NCI-H1930 (cell line): ENCODE data around the gene PPM1H.
"Not testable (repeated sequence)": the region's sequence is repeated elsewhere in the genome, so short reads cannot be mapped to it uniquely, and the experiment has no call there.

Source experiments
- DNase-seq, 2 experiments: peaks; one replicate each; lab custom pipeline; 2025; lab: John Stamatoyannopoulos, UW

PPM1H gene

DNA sequence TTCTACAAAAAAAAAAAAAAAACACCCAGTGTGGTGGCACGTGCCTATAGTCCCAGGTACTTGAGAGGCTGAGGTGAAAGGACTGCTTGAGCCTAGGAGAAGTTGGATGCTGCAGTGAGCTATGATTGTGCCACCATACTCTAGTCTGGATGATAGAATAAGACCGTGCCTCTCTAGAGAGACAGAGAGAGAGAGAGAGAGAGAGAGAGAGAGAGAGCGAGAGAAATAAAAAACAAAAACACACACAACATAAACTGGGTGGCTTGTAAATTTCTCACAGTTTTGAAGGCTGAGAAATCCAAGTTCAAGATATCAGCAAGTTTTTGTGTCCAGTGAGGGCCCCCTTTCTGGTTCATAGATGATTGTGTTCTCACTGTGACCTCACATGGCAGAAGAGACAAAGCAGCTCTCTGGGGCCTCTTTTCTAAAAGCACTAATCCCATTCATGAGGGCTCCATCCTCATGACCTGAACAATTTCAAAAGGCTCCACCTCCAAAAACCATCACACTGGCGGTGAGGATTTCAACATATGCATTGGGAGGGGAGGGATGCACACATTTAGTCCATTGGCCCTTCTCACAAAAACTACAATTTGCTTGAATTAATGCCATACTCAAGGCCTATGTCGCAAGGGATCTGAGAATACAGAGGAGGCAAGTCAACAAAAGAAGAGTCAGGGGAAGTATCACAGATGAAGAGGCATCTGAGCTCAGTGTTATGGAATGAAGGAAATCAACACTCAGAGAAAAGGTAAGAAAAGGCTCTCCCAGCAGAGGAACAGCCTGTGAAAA lies 94.9 kb downstream of the PPM1H start:
- DNase-seq = no peak

DNA sequence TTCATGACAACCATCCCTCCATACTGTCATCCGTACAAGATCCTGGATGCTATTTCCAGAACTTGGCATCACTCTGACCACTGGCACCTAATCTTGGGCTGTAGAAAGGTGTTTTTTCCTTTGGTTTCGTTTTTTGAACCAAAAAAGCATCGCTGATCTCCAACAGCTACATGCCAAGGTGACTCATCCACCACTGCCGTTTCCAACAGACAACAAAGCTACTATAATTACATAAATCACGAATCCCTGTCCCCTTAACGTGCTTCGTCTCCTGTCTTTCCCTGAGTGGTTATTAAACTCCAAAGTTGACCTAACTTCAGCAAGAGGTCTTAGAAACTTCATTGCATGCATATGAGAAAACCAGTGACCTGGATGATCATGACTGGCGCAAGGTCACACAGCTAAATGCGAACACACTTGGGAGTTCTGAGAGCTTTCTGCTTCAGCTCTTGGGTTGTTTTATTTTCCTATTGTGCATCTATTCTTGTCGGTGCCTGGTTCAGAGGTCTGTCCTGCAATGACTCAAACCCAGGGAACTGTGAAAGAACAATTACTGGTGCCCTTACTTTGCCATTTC lies 99.9 kb downstream of the PPM1H start:
- DNase-seq = no peak

DNA sequence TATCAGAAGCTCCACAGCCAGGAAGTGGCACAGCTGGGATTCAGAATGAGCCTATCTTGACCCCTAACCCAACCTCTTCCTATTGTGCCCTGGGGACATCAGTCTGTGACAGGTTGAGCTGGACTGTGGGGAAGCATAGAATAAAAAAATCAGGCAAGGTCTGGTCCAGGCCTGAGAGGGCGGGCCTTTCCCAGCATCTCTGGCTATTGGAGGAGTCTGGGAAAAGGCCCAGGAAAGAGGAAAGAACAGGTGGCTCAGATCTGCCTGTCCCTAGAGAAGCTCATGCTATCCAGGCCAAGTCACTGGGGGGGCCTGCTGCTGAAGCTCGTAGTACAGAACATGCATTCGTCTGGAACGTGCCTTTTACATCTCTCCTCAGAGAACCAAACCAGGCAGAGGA lies 100.5 kb downstream of the PPM1H start:
- no peak for DNase-seq

DNA sequence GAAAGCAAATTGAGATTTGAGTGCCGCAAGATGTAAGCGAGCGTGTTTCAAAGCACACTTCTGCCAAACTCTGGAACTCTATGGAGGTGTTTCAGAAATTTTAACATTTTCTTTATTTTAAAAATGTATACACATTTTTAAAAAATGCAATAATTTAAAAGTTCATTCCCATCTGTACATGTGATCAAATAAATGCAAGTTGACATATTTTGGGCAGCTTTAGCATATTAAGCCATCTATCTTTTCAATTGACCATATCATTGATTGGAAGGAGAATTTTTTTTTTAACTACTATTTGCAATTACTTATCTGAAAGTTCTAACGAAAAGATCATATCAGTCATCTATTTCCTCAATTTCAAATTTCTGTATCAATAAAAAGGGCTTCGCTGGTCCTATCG lies 101.3 kb downstream of the PPM1H start:
- DNase-seq = no peak

DNA sequence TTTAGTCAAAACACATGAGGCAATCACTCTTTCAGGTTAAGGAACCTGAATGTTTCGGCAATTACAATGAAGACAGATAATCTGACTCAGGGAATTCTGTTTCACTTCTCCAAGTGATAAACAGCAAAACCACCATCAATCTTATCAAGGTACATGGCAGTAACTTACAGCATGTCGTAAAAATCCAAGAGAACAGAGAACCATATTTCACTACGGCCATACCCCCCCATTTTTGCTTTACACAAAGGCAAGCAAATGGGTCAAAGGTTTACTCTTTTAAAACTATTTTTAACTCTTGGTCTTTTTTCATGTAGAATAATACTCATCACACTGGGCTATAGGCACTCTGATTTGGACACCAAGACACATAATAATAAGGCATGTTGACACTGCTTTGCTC lies 102.4 kb downstream of the PPM1H start:
- DNase-seq = no peak

DNA sequence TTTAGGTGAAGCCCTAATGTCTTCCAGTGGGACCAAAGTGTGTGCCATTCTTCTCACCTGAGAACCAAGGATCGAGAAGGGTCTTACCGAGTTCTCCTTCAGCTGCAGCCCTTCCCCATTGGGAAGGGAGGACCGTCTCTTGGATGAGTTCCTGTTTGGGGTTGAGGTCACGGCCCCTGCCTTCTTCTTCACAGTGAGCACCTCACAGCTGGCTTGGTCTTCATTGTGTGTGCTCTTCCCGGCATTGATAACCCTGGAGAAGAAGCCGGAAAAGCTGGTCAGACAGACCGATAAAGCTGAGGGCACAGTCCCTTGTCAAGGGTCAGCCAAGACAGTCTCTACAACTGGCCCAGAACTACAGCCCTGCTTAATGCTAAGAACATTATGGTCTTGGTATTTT lies 102.9 kb downstream of the PPM1H start:
- no peak for DNase-seq

DNA sequence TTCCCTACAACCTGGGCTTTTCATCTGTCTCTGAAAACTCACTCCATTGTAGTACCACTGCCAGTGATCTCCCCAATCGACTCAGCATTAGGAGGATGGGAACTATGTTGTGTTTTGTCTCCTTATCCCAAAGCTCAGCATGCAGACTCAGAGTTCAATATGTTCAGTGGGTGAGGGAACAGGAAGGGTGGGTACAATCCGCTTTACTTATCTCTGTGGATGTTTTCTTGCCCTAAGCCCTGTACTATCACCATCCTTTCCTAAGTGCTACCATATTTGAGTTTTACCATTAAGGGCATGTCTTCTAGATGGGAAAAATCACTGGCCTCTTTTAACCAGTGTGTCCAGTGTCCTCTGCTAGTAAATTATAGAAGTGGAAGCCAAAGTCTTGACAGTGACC lies 107.1 kb downstream of the PPM1H start:
- DNase-seq = no peak

DNA sequence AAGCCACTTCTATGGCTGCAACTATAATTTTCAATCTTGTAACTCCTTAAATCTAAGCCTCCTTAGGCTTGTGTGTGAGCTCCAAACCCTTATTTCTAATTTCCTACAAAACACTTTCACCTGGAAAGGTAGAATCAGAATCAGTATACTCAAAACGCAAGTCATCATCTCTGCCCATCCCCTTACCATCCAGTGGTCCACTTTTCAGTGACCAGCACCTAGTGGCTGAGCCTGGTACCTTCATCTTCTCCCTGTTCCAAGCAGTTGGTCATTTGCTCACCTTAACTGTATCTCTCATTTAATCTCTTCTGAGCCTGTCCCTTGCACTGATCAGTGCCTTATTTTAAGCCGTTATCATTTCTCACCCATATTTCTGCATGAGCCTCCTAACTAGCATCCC lies 107.9 kb downstream of the PPM1H start:
- DNase-seq = no peak

DNA sequence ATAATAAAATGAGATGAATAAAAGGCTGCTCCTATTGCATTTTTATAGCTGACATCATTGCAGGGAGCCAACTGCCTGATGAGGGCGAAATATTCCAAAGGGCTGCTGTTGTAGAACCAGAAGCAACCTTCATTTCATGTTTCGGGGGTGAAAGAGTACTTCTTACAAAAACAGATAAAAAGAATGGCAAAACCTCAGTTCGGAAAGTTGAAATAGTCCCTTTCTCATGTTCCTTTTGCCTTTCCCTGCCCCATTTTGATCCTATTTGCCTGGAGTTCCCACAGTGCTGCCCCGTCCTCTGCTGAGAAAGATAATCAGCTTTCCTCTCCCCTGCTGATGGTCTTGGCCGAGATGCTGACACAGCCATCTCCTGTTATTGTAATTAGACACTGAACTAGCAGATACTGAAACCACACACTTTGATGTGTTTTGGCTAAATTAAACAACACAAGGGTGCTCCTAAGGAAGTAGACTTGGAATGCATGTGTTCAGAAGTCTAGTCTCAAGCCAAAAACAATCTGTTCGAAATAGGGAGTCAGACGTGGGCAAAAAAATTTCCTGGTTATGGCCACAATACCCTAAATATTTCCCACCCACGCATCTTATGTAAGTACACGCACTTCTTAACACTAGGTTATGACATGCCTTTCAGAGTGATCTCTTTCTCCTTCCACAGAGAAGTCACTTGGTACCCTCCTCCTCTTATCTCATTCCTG lies 117.2 kb downstream of the PPM1H start:
- no peak for DNase-seq

DNA sequence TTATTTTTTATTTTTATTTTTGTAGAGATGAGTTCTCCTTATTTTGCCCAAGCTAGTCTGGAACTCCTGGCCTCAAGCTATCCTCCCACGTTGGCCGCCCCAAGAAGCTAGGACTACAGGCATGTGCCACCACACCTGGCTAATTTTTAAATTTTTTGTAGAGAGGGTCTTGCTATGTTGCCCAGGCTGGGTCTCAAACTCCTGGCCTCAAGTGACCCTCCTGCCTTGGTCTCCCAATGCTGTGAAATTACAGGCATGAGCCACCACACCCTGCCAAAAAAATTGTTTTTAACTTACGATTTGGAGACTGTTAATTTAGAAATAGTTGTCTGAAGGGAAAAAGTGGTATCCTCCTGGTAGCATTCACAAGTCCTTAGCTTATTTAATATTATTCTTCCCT lies 120.7 kb downstream of the PPM1H start:
- no peak for DNase-seq

DNA sequence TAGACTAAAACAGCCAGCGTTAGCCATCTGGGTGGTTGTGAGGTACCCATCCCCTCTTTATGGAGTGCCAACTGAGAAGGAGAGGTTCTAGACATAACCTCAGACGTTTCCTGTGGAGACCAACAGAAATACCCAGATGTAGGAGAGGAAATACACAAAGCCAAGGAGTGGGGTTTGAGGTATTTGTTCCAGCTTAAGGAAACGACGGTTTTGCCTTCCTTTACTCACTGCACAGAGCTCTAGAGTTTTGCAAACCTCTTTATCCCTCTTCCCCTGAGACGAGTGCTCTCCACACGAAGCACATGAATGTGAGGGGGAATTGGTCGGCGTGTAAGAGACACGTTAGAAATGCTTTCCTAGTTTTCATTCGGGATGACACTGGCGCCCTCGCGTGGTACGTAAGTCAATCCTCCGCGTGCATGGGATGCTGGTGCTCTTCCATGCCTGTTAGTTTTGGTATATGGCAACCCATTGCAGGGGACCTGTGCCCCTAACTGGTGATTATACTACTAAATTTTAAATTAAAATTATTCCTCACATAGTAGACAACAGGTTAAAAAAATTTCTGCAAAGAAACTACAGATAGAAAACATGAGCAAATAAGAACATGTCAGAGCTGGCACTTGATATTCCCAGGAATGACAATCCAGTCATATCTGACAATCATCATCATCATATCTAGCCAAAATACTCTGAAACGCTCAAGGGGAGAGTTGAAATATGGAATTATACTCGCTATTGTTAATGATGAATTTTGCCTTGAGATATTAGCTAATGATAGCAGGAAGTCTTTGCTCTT lies 121.7 kb downstream of the PPM1H start:
- DNase-seq = no peak

DNA sequence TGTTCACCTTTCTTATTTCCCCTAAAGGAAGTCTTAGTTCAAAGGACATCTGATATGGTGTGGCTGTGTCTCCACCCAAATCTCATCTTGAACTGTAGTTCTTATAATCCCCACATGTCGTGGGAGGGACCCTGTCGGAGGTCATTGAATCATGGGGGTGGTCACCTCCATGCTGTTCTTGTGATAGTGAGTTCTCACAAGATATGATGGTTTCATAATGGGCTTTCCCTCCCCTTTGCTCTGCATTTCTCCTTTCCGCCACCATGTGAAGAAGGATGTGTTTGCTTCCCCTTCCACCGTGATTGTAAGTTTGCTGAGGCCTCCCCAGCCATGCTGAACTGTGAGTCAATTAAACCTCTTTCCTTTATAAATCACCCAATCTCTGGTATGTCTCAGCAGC lies 123.5 kb downstream of the PPM1H start:
- not testable (repeated sequence) for DNase-seq

DNA sequence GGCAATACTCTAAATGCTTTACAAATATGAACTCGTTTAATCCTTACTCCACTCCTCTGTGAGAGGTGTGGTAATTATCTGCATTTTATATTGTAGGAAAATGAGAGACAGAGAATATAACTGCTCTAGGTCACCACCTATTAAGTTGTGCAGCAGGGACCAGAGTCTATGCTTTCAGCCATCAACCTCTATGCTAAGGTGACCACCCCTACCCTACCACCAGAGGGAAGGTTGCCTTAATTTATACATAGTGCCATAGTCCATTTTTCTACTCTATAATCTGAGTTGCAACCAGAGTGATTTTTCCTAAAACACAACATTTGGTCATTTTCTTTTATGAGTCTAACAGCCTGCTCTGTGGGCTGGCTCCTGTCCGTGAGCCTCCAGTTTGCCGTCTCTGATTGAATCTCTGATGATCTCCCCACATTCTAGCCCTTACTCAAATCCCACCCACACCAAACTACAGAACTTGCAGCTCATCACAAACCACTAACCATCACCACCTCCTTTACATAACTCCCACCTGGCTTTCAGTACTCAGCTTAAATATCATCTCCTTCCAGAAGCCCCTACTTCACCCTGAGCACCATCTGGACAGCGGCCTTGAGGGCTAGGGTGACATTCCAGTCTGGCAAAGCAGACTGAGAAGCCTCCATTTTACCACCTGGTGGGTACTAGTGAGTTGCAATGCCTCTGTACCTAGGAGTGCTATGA lies 126.6 kb downstream of the PPM1H start:
- DNase-seq = no peak

DNA sequence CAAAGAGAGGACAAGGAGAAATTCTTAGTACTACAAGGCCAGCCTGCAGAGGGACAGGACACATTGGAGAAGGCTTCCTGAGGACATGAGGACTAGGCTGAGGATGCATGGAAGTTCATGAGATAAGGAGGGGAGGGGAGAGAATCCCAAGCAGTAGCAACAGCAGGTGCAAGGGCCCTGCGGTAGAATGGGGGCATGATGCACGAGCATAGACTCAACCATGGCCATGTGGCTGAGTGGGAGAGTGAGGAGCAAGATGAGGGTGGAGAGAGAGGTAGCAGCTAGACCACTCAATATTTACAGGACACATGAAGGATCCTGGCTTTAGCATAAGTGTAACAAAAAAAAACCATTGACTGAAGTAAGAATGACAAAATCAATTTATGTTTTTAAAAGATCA lies 128.1 kb downstream of the PPM1H start:
- DNase-seq = no peak

DNA sequence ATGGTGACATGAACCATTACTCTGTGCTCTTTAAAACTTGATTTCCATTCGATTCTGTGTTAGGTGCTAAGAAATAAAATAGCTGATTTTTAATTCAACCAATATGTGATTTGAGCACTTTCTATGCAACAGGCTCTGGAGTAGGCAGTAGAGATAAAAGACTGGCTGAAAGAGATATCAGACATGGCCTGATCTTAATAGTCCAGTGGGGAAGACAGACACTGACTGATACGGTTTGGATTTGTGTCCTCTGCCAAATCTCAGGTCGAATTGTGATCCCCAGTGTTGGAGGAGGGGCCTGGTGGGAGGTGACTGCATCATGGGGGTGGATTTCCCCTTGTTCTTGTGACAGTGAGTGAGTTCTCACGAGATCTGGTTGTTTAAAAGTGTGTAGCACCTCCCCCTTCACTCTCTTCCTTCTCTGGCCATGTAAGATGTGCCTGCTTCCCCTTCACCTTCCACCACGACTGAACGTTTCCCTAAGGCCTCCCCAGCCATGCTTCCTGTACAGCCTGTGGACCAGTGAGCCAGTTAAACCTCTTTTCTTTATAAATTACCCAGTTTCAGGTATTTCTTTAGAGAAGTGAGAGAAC lies 128.6 kb downstream of the PPM1H start:
- DNase-seq = no peak

DNA sequence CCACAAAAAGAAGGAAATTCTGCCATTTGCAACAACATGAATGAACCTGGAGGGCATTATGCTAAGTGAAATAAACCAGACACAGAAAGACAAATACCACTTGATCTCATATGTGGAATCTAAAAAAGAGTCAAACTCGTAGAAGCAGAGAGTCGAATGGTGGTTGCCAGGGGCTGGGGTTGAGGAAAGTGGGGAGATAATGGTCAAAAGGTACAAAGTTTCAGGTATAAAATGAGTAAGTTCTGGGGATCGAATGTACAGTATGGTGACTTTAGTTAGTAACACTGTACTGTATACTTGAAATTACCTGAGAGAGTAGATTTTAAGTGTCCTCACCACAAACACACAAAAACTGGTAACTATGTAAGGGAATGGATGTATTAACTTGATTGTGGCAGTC lies 129.4 kb downstream of the PPM1H start:
- DNase-seq = no peak

DNA sequence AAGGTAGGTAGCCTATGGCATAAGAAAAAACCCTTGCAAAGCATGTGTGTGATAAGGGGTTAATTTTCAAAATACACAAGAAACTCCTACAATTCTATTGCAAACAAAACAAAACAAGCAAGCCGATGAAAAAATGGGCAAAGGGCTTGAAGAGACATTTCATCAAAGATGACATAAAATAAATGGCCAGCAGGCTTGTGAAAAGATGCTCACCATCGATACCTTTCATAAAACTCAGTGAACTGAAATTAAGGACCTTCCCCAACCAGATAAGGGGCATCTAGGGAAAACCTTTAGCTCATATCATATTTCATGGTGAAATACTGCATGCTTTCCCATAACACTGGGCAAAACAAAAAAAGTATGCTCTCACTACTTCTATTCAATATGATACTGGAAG lies 131.2 kb downstream of the PPM1H start:
- DNase-seq = no peak

DNA sequence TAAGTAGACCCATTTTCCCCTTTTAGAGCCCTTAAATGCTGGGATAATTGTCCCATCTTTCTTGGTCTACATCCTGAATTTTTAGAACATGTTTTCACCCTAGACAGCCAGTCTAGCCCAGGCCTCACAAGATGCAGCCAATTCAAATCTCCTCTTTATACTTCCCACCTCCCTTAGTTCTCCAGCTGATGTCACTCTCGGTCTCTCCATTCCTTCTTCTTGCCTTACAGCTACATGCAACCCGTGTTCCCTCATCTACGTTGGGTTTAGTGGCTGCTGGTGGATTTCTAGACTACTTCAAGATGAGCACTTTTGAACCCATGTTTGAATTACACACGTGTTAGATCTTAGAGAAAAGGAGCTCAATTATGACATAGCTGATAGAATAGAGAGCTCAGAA lies 132.0 kb downstream of the PPM1H start:
- DNase-seq = no peak

DNA sequence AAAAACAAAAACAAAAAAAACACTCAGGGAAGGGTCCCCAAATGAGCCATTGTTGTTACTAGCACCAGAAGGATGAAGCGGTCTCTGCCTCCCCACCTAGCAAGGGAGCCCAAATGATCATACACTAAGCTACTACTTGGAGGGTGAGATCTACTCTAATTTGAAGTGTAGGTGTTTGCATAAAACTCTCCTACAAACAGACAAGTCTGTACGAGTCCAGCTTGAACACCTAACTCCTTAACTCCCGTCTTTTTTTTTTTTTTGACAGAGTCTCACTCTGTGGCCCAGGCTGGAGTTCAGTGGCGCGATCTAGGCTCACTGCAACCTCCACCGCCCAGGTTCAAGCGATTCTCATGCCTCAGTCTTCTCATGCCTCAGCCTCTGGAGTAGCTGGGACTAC lies 132.6 kb downstream of the PPM1H start:
- DNase-seq = no peak

DNA sequence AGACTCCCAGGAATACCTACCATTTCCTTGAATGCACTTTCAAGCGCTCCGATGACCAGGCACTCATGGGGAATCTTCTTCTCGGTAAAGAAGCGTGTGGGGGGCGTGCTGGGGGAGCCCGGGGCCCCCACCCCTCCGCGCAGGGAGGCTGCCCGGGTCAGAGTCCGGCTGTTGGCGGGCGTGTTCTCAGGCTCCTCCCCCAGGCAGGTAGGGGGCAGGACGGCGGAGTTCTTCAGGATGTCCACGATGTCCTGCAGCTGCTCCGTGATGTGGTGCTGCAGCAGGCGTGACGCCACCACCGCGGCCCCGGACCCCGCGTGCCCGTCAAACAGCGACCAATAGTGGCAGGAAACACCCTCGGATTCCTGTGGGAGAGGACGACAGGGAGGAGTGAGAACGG lies 133.2 kb downstream of the PPM1H start:
- no peak for DNase-seq

DNA sequence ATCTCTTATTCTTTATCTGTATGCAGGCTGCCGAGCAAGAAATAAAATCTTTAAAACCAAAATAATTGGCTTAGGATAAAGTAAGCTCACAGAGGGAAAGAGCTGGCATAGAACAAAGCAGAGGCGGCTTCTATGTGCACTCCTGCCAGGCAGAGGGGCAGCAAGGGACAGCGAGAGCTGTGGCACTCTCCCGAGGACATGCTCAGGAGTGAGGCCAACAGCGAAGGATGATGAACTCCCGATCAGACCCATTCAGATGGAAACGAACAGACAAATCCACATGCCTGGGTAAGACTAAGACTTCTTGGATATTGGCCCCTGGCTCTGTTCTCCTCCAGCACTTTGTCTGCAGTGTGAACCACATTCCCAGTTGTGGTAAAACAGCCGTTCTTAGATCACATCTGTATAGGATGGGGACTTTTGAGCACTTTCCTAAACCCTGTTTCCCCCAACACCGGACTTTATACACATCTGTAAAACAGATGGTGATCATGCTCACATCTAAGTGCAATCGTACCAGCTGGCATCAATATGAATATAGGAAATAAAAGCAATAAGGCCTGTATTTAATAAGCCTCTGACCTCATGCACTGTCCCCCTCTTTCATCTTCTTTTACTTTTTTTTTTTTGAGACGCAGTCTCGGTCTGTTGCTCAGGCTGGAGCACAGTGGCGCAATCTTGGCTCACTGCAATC lies 134.1 kb downstream of the PPM1H start:
- no peak for DNase-seq
